Measurements from ENCODE around the gene SFXN5.
"Not testable (repeated sequence)": the region's sequence is repeated elsewhere in the genome, so short reads cannot be mapped to it uniquely, and the experiment has no call there.

Gene SFXN5

DNA sequence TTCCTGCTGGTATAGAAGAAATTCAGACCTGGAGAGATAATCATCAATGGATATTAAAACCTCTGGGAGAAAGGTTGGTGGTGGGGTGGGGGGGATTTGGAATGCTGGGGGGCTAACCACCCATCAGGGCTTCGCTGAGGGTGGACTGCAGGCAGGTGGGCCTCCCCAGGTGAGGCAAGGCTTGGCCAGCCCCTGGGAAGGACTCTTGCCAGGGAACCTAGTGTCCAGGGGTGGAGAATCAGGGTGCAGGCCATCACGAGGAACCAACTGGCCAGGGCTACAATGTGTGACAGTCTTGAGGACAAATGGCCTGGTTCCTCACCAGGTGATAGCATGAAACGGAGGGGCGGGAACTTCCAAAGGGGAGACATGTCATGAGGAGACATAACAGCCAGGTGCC lies 29.4 kb upstream of the SFXN5 start:
- no peak for DNase-seq

DNA sequence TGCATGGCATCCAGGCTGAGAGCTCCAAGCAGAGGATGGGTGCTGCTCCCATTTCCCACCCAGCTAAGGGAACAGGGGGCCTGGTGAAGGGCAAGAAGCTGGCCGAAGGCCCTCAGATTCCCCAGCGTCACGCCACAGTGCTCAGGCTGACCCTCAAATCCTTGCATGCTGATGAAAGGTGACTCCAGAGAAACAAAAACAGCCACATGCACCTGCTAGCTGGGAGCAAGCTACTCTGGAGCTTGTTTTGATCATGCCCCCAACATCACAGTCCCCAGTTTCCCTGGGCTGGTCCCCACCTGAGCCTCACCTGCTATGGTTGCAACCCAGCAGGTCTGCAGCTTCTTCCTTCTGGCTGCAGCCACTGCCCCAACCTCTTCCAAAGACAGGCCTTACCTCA lies 28.0 kb upstream of the SFXN5 start:
- no peak for DNase-seq

DNA sequence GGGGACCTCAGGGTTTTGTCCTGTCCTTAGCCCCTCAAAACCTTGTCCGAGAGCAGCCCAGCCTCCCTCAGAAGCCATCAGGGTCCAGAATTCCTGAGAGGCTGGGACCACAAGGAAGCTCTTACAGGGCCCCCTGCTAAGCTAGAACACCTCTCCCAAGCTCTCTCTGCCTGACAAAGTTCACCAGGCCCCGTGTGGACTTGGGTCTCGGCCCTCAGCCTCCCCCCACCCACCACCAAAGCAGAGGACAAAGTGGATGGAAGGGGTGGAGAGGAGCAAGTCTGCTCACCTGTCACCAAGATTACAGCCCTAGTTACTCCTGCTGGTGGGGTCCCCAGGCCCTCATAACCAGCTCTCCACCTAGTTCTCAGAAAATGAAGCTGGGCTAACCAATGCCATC lies 24.4 kb upstream of the SFXN5 start:
- DNase-seq: no peak

DNA sequence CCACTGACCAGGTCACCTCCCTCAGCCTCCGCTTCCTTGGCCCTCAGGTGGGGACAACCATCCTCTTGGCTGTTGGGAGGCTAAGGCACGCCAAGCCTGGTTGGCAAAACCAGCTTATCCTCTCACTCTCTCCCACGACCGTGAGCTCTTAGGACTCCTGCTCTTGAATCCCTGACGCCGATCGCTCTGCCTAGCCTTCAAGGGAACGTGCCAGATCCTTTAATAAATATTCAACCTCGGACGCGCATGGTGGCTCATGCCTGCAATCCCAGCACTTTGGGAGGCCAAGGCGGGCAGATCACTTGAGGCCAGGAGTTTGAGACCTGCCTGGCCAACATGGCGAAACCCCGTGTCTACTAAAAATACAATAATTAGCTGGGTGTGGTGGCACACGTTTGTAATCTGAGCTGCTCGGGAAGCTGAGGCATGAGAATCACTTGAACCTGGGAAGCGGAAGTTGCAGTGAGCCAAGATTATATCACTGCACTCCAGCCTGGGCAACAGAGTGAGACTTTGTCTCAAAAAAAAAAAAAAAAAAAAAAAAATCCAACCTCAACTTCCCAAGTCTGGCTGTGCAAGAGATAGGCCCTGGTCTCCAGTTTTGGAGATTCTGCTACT lies 22.2 kb upstream of the SFXN5 start:
- DNase-seq: not testable (repeated sequence)

DNA sequence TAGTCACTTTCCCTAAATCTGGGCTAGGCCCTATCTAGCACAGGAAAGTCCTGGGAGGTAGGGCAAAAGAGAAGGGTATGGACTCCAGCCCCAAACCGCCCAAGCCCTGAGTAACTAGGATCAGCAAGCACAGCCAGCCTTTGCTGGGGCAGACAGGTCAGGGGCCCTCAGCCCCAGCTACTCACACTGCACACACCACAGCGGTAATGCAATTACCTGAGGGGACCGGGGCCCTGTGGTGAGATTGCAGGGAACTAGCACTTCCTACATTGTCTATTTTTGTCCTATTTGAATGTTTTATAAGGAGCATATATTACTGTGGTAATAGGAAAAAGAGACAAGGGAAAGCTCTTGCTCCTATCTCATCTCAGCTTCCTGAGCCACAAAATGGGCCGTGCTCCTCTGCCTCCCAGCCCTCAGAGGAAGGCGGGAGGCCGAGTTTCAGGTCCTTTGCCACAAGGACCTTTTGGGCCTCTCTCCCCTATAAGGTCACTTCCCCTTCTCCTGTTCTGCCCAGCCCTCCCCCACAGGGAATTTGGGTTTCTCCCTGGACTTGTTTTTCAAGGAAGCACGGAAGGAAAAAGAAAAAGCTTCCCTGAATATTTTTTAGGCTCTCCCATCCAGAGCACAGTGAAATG lies 20.8 kb upstream of the SFXN5 start:
- DNase-seq: no peak

DNA sequence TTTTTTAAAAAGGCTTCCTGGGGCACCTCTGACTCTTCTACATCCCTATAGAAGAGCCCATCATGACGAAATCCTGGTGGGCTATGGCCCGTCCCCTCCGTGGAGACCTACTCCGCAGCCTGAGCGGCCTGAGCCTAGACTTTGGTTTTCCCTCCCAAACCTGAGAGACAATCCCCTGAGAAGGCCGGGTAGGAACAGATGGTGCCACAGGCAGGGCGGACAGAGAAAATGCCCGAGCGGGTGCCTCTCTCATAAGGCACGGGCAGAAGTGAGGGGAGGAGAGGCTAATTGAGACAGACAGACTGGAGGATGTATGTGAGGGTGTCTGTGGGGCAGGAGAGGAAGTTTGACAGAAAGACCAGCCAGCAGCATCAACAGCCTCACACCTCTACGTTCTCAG lies 20.2 kb upstream of the SFXN5 start:
- DNase-seq: no peak

DNA sequence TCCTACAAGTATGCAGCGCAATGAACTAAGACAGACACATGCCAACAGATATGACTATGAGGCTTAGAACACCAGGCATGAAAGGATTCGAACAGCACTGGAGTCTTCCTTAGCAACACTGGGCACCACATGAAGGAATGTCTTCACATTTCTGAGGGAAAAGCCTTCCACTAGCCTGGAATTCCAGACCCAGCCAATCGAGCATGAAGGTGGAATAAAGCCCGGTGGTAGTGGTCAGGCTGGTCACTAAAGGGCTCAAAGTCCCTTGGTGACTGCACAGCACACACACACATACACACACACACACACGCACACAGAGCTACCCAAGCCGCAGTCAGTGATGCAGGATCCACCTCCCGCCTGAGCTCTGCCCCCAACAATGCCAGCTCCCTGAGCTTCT lies 19.7 kb upstream of the SFXN5 start:
- DNase-seq: no peak

DNA sequence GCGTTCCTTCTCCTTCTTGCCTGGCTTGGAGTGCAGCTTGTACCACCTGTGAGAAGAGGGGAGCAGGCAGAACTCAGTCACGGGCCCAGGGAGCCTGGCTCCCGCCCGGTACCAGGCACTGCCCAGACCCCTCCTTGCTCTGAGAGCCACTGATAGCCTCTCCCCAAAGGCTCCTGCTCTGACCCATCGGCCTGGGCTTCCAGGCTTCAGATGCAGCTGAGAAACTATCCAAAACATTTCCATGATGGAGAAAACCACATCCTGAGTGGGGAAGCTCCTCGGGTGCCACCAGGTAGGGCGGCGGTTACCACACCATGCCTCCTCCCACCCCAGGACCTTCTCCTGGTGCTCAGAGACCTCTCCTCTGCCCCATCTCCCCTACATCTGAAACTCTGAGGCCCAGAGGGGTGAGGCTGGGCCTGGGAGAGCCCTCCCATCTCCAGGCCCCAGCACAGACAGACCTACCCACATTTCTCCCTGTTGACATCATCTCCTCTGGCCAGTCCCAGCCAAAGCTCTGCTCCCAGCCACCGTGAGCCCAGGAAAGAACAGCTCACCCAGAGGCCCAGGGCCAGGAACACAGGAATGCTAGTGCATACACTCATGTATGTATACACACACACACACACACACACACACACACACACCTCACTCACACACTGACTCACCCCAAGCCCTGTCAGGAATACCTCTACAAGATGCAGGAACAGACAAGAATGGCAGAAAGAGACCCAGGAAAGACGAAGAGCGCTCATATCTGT lies 17.9 kb upstream of the SFXN5 start:
- no peak for DNase-seq

DNA sequence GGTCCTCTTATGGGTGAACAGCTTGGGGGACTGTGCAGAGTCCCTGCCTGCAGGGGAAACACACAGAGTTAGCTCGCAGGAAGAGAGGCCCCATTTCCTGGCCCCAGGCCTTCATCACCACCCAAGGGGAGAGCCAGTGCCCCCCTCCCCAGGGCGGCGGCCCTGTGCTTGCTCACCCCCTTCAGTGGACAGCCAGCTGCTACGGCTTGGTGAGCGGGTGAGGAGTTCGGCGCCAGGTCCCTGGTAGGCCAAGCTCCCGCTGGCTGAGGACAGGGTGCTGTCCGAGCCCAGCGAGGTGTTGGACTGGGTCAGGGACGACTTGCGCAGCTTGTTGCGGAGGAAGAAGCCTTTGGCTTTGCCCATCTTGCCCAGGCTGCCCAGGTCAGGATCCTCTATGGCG lies 17.2 kb upstream of the SFXN5 start:
- DNase-seq: no peak

DNA sequence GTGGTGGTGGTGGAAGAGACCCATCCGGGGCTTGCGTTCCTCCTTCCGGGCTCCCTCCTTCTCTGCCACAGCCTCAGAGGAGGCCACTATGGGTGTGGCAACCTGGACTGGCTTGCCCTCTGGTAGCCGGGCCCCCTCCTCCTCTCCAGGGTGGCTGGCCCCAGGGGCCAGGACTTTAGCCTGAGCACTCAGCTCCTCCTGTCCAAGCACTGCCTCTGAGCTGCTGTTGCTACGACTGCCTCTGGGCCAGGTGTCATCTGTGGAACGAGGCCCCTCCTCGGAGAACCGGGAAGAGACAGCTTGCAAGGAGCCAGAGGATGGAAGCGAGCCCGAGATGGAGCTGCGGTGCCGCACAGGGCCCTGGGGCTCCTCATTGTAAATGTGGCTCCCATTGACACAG lies 16.7 kb upstream of the SFXN5 start:
- no peak for DNase-seq

DNA sequence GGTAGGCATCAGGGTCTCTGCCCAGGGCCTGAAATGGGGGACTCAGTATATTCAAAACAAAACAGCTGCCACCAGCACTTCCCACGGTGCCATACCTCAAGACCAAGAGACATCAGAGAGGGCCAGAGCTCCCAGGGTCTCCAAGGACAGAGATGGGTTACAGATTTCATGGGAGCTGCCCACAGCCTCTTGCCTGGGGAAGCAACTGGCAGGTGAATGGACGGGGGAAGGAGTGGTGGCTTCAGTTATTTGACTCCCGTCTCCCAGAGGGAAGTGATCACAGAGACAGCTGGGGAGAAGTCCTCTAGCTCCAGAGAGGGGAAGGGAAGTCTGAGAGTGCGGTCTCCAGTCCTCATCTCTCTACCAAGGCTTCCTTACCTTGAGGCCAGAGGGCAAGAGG lies 15.8 kb upstream of the SFXN5 start:
- no peak for DNase-seq

DNA sequence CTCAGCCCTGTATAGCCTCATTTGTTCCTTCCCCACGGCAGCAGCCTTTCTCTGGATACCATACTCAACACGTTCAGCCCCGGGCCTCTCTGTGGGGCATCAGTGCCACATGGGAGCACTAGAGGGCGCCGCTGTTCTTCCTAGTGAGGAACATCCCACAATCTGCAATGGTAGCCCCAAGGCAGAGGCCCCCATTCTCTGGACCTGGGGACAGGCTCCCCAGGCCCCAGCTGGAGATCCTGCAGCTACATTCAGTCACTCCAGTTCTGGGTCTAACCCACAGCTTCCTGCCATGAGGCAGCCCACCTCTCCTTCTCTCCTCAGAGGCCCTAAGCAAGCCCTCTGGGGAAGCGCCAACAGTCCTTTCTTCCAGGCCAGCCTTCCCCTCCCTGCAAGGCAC lies 14.2 kb upstream of the SFXN5 start:
- peak; percentile 83 for DNase-seq

DNA sequence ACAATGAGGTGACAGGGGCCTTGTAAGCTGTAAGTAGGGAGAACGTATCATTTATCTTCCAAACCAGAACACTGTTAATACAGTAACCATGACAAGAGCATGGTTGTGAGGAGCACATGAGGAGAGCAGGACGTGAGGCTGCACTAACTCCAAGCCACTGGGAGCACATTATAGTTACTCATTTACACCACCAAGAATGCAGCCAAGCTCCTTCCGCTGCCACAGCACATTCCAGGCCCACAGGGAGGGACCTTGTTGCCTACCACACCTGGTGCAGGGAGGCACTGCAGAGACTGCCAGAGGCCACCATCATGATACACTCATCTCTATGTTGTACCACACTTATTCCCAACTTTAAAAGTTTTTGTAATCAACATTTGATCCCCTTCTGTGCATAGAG lies 13.5 kb upstream of the SFXN5 start:
- no peak for DNase-seq

DNA sequence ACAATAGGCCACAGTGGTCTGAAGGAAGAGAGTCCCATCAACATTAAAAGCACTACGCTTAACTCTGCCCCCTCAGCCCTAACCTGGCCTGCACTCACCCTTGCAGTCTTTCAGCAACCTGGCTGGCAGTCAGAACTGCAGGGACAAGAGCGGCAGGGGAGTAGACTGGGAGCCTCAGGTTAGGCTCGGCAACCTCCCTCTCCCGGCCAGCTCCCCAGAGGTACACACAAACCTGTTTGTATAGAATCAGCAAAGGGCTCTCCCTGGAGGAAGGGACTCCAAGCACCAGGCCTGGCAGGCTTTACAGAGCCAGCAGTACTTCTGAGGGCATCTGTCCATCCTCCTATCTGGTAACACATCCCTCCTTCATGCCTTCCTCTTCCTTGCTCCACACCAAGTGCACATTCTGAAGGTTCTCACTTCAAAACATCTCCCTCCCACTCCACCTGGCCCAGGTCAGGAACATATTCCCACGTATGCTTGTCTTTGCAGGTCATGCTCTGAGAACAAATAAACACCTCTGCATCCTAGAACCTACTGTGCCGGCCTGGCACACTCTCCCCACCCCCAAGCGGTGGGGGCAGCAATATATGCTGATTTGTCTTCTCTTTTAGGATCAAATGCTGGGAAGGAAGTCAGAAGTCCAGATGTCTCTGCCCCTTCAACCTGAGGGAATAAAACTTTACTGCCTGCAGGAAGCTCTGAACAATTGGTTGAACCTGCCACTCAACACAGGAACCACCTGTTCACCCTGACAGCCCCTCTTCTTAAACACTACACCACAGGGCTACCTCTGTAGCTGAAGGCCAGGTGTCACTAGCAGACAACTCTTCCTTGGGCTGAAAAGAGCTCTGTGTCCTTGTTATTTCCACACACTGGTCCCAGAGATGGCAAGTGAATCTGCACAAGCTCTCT lies 12.6 kb upstream of the SFXN5 start:
- DNase-seq: no peak

DNA sequence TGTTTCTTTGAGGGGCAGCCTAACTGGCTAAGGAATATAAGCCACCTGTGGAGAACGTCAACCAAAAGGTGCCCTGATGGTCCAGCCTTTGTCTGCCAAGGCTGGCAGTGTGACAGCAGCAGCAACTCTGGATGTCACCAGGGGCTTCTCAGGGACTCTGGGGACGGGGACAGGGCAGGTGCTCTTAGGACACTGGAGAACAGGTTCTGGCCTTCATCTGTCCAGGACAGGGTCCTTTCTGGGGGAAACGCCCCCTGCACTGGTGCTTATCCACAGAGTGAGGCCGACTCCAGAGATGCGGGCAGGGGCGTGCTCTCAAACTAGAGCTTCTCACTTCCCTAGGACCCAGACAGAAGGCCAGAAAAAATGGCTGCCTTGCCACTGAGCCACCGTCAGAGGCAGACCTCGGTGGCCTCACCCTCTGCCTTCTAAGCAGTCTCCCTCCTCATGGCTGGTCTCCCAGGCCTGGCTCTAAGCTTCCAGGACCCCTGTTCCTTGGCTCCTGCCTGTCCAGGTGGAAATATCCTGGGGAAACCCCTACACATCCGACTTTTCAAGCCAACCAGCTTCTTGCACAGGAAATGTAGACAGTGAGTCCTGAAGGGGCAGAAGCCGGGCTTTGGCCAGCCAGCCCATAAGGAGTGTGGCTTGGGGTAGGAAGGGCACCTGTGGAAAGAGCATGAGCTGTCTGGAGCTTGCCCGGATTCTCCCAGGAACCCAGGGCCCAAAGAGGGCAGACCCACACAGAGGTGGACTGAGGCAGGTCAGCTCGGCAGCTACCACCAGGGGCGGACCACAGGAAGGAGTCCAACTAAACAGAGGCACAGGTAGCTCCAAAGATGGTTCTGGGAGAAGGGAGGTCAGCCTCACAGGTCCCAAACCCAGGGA lies 11.3 kb upstream of the SFXN5 start:
- DNase-seq: no peak

DNA sequence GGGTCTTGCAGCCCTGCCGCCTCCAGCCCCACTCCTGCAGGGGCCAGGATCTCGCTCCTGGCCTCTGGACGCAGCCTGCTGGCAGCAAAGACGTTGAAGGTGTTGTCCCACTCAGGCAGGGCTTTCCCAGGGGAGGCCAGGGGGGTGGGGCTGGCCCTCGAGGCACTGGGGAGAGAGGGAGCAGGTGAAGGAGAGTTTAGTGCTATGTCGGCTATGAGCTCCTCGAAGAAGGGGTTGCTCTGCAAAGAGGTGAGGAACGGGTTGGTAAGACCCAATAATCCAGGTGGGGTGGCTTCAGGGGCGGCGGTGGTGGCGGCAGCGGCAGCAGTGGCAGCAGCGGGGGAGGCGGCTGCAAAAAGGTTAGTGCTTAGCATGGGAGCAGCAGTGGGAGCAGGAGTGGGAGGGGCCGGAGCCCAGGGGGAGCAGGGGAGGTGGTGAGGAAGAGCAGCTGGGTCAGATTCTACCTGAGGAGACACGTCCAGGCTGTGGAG lies 9.7 kb upstream of the SFXN5 start:
- no peak for DNase-seq

DNA sequence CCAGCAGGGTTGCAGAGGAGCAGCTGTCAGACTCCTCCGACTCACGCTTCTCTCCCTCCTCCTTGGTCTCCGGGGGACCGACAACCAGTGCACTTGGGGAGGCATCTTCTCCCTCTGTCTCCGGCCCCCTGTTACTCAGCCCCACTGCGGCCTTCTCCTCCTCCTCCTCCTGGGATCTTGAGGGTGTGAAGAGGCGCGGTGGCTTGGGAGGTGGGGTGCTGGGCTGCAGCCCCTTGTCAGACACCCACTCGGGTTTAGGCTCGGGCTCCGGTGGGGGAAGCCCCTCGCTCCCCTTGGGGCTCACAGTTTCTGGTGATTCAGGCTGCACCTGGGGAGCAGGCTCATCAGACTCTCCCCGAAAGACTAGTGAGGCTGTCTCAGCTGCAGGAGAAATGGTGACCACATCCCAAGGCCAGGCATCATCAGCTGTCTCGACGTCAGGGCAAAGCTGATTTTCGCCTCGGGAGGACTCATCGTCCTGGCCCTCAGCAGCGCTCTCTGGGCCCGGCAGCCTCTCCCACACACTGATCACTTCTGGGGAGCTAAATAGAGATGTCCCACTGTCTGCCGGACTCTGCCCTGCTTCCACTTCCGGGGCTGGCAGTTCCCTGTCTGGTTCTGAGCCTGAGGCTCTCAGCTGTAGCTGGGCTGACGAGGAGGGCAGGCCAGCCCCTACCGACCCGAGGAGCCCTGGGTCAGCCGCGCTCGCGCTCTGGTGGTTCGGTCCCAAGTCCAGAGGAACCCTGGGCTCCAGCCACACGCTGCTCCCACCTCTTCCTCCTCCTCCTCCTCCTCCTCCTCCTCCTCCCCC lies 9.0 kb upstream of the SFXN5 start:
- DNase-seq: no peak

DNA sequence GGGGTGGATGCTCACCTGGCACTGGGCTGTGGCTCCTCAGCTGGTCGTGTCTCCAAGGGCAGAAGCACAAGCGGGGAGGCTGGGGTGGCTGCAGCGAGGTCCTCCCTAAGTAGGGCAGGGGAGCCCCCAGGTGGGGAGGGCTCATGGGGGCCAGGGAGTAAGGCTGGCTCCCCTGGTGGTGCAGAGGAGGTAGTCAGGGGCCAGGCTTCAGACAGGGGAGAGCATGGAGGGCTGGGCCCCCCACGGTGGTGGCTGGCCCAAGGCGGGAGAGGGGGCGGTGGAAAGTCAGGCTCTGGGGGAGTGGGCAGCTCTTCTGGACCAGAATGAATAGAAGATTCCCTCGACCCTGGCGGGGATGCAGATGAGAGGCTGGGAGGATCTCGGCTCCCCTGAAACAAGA lies 8.1 kb upstream of the SFXN5 start:
- no peak for DNase-seq

DNA sequence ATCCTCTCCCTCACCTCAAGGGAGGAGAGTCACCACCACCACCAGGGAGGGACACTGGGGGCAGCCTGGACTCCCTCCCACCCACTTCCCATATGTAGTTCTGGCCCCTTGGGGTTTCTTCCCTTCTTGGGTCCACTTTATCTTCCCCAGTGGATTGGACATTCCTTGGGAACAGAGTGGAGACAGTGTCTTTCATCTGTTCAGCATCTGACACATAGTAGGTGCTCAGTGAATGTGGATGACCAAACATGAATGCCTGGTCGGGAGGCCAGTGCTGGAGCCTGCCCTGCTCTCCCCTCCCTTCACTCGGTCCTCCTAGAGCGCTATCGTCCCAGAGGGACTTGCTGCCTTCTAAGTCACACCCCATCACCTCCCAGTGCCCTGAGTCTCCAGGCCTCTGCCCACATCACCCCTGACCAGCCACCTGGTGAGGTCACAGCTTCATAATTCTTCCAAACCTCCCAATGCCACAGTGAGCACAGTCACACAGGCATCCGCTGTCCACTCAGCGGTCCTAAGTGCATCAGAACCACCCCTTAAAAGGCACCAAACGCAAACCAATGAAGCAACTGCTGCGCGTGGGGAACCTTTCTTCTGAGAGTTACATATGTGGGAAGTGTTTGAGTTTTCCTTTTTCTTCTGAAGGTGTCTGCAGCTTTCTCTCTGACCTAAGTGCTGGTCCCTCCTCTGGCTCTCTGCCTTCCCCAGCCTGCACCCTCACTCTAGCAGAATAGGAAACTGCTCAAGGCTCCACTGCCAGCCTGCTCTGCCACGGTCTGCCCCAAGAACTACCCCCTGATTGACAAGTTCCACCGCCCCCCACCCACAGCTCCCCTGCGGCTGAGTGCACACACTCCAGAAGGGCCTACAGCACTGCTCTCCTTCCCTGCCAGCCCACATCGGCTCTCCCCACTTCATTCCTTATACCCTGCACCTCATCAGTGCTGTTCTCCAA lies 7.2 kb upstream of the SFXN5 start:
- DNase-seq: no peak

DNA sequence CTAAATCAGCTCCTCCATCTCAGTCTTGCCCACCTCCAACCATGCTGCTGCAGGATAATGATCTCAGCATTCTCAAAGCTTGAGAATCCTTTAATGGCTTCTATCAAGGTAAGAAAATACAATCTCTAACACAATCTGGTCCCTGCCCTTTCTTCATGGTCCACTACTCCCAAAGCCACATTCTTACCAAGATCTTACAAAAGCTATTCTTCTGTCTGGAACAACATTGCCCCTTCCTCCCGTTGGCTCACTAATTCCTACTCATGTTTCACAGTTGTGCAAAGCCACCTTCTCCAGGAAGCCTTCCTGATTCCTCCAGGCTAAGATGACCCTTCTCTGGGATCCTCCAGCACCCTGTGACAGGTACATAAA lies 5.9 kb upstream of the SFXN5 start:
- no peak for DNase-seq

Data from activated CD4-positive, CD25-positive, alpha-beta regulatory T cell treated with anti-CD3 and anti-CD28 coated beads, Interleukin-2, amount 50 U/mL, for 72 hours (primary cell).